ENCODE measurements around the gene ENDOV. TPM values are rescaled to one million over a fixed set of nuclear protein-coding genes. Genes with fewer than 3 reads are reported as not detected.

The ENDOV gene
- total RNA-seq, 4 donors from 2014 or later: 9.1 to 14.7 (median 13.0) TPM

- TF ChIP-seq CTCF (IDR thresholded peaks at IDR 0.05) (no peak), POLR2A (IDR thresholded peaks at IDR 0.05; ENCODE audit: low read depth) (no peak), POLR2AphosphoS5 (IDR thresholded peaks at IDR 0.05) (no peak), EP300 (IDR thresholded peaks at IDR 0.05) (no peak)
- intact Hi-C loops (cut with DNase I): loop anchor here (10.0 kb wide), 1 partner anchor 98 kb away; no protein-coding TSS in a partner anchor
- Histone ChIP-seq H3K27ac (replicated peaks in 1 of 4) (no peak overlapping the region), H3K4me3 (no peak overlapping the region), H3K36me3 (peaks cover 86 to 100% (median 99%) of the 10 kb centered on the region in 4 donors), H3K27me3 (no peaks in the 10 kb centered on the region), H3K4me1 (no peaks in the 10 kb centered on the region), H3K9me3 (no peaks in the 10 kb centered on the region)
- WGBS: 88% methylated on average over 3 of the region's 3 CpGs
- DNase-seq (ENCODE audit: extremely low spot score): no peak
Measured at GRCh38 chr17:80382446-80382845, 32.5 kb upstream of the ENDOV start.

- Histone ChIP-seq H3K27ac (replicated peaks in 1 of 4) (no peak overlapping the region), H3K4me3 (no peak overlapping the region), H3K36me3 (peaks cover 86 to 100% (median 99%) of the 10 kb centered on the region in 4 donors), H3K4me1 (no peaks in the 10 kb centered on the region), H3K9me3 (no peaks in the 10 kb centered on the region), H3K27me3 (no peaks in the 10 kb centered on the region)
- no peak for TF ChIP-seq POLR2A (IDR thresholded peaks at IDR 0.05; ENCODE audit: low read depth)
- TF ChIP-seq CTCF (IDR thresholded peaks at IDR 0.05): no peak
- TF ChIP-seq POLR2AphosphoS5 (IDR thresholded peaks at IDR 0.05): no peak
- TF ChIP-seq EP300 (IDR thresholded peaks at IDR 0.05): no peak
- 79% methylated on average over 8 of the region's 8 CpGs for WGBS
- intact Hi-C loops (cut with DNase I): loop anchor here (10.0 kb wide), 1 partner anchor 98 kb away; no protein-coding TSS in a partner anchor
- no peak for DNase-seq (ENCODE audit: extremely low spot score)
Measured at GRCh38 chr17:80382956-80383355, 32.0 kb upstream of the ENDOV start.

- TF ChIP-seq POLR2AphosphoS5 (IDR thresholded peaks at IDR 0.05): no peak
- TF ChIP-seq EP300 (IDR thresholded peaks at IDR 0.05): no peak
- TF ChIP-seq POLR2A (IDR thresholded peaks at IDR 0.05; ENCODE audit: low read depth): no peak
- TF ChIP-seq CTCF (IDR thresholded peaks at IDR 0.05): no peak
- 83% methylated on average over 24 of the region's 24 CpGs for WGBS
- DNase-seq (ENCODE audit: extremely low spot score): no peak
Measured at GRCh38 chr17:80384078-80384960, 30.6 kb upstream of the ENDOV start.

GRCh38 chr17:80385046-80385445, 29.9 kb upstream of the ENDOV start:
- Histone ChIP-seq H3K36me3 (peaks cover 93 to 100% (median 100%) of the 10 kb centered on the region in 4 donors), H3K4me1 (no peaks in the 10 kb centered on the region), H3K27ac (replicated peaks in 1 of 4) (no peak overlapping the region), H3K27me3 (no peaks in the 10 kb centered on the region), H3K9me3 (no peaks in the 10 kb centered on the region), H3K4me3 (no peak overlapping the region)
- intact Hi-C loops (cut with DNase I): loop anchor here (10.0 kb wide), 1 partner anchor 100 kb away; no protein-coding TSS in a partner anchor
- 89% methylated on average over 9 of the region's 9 CpGs for WGBS
- no peak for DNase-seq (ENCODE audit: extremely low spot score)
- TF ChIP-seq EP300 (IDR thresholded peaks at IDR 0.05): no peak
- TF ChIP-seq POLR2AphosphoS5 (IDR thresholded peaks at IDR 0.05): no peak
- no peak for TF ChIP-seq POLR2A (IDR thresholded peaks at IDR 0.05; ENCODE audit: low read depth)
- no peak for TF ChIP-seq CTCF (IDR thresholded peaks at IDR 0.05)

More at GRCh38 chr17:80384078-80384960, 30.6 kb upstream of the ENDOV start:
- Histone ChIP-seq H3K4me3 (no peak overlapping the region), H3K36me3 (peaks cover 92 to 100% (median 100%) of the 10 kb centered on the region in 4 donors), H3K27me3 (no peaks in the 10 kb centered on the region), H3K27ac (replicated peaks in 1 of 4) (no peak overlapping the region), H3K9me3 (no peaks in the 10 kb centered on the region), H3K4me1 (no peaks in the 10 kb centered on the region)
- intact Hi-C loops (cut with DNase I): loop anchor here (10.0 kb wide), 1 partner anchor 100 kb away; no protein-coding TSS in a partner anchor
